Subcutaneous abdominal adipose tissue (tissue), 5 donors: ENCODE results near the gene CFAP57.

Source experiments
- H3K27ac ChIP-seq: one replicate; pipeline ENCODE4 v1.7.0; 2013; ENCODE audit warnings: low read depth, mild to moderate bottlenecking, inconsistent platforms, low read length, moderate library complexity
- H3K27me3 ChIP-seq, 5 donors: one replicate each; pipeline ENCODE4 v1.7.0; 2013; ENCODE audit warnings: low read length in 5 of 5, inconsistent platforms in 1 of 5; ENCODE audit not compliant: control insufficient read depth in 5 of 5, insufficient read depth in 4 of 5
- H3K36me3 ChIP-seq, 5 donors: one replicate each; pipeline ENCODE4 v1.7.0; 2013; ENCODE audit warnings: low read length in 5 of 5; ENCODE audit not compliant: control insufficient read depth in 5 of 5, insufficient read depth in 5 of 5
- H3K4me1 ChIP-seq, 5 donors: one replicate each; pipeline ENCODE4 v1.7.0; 2013; ENCODE audit warnings: low read length in 5 of 5, mild to moderate bottlenecking in 3 of 5, moderate library complexity in 1 of 5; ENCODE audit not compliant: control insufficient read depth in 5 of 5, insufficient read depth in 5 of 5
- H3K4me3 ChIP-seq, 5 donors: one replicate each; pipeline ENCODE4 v1.7.0; 2013; ENCODE audit warnings: low read length in 5 of 5, low read depth in 1 of 5
- H3K9ac ChIP-seq, 5 donors: one replicate each; pipeline ENCODE4 v1.7.0; 2013; ENCODE audit warnings: low read length in 5 of 5, mild to moderate bottlenecking in 4 of 5, moderate library complexity in 3 of 5
- H3K9me3 ChIP-seq, 5 donors: one replicate each; pipeline ENCODE4 v1.7.0; 2013; ENCODE audit warnings: low read length in 5 of 5; ENCODE audit not compliant: control insufficient read depth in 5 of 5
- donor health status: healthy.
- donor health status: healthy.
- donor health status: healthy.
- donor health status: healthy.
- donor health status: healthy.

Gene CFAP57

GRCh38 chr1:43140010-43140409 is 32.1 kb upstream of the CFAP57 start:
- Histone ChIP-seq H3K27ac (no peak overlapping the region), H3K36me3 (no peaks in the 10 kb centered on the region), H3K4me3 (no peak overlapping the region), H3K4me1 (no peaks in the 10 kb centered on the region), H3K27me3 (peaks cover 4 to 12% (median 5%) of the 10 kb centered on the region in 5 donors), H3K9ac (no peak overlapping the region), H3K9me3 (peaks cover 0 to 5% (median 0%) of the 10 kb centered on the region in 5 donors)

GRCh38 chr1:43140583-43140982 is 31.5 kb upstream of the CFAP57 start:
- H3K9ac ChIP-seq = no peak overlapping the region
- H3K9me3 ChIP-seq = peaks cover 0 to 5% (median 0%) of the 10 kb centered on the region in 5 donors
- no peaks in the 10 kb centered on the region for H3K4me1 ChIP-seq
- H3K27me3 ChIP-seq = peaks cover 4 to 17% (median 6%) of the 10 kb centered on the region in 5 donors
- no peak overlapping the region for H3K4me3 ChIP-seq
- H3K27ac ChIP-seq = no peak overlapping the region
- no peaks in the 10 kb centered on the region for H3K36me3 ChIP-seq

GRCh38 chr1:43143441-43143888 is 28.7 kb upstream of the CFAP57 start:
- H3K9me3 ChIP-seq = peaks cover 0 to 5% (median 0%) of the 10 kb centered on the region in 5 donors
- H3K4me1 ChIP-seq = peaks cover 0 to 10% (median 8%) of the 10 kb centered on the region in 5 donors
- H3K4me3 ChIP-seq = no peak overlapping the region
- H3K9ac ChIP-seq = no peak overlapping the region
- H3K36me3 ChIP-seq = no peaks in the 10 kb centered on the region
- no peak overlapping the region for H3K27ac ChIP-seq
- peaks cover 4 to 20% (median 6%) of the 10 kb centered on the region in 5 donors for H3K27me3 ChIP-seq

GRCh38 chr1:43144237-43144636 is 27.9 kb upstream of the CFAP57 start:
- Histone ChIP-seq H3K4me3 (no peak overlapping the region), H3K9me3 (peaks cover 0 to 5% (median 0%) of the 10 kb centered on the region in 5 donors), H3K27me3 (peaks cover 4 to 20% (median 6%) of the 10 kb centered on the region in 5 donors), H3K27ac (no peak overlapping the region), H3K4me1 (peaks cover 0 to 10% (median 8%) of the 10 kb centered on the region in 5 donors), H3K36me3 (no peaks in the 10 kb centered on the region), H3K9ac (no peak overlapping the region)

GRCh38 chr1:43147625-43148327 is 24.4 kb upstream of the CFAP57 start:
- H3K9ac ChIP-seq = peak overlapping the region in 1 of 5 donors; percentile 48
- H3K4me3 ChIP-seq = peak overlapping the region; percentile 48 to 66 (median 58)
- no peaks in the 10 kb centered on the region for H3K9me3 ChIP-seq
- peaks cover 0 to 10% (median 8%) of the 10 kb centered on the region in 5 donors for H3K4me1 ChIP-seq
- no peak overlapping the region for H3K27ac ChIP-seq
- H3K36me3 ChIP-seq = no peaks in the 10 kb centered on the region
- H3K27me3 ChIP-seq = peaks cover 6 to 31% (median 15%) of the 10 kb centered on the region in 5 donors

GRCh38 chr1:43149889-43150288 is 22.2 kb upstream of the CFAP57 start:
- Histone ChIP-seq H3K27me3 (peaks cover 2 to 25% (median 11%) of the 10 kb centered on the region in 5 donors), H3K4me3 (no peak overlapping the region), H3K9me3 (no peaks in the 10 kb centered on the region), H3K27ac (no peak overlapping the region), H3K9ac (no peak overlapping the region), H3K4me1 (peaks cover 0 to 10% (median 8%) of the 10 kb centered on the region in 5 donors), H3K36me3 (no peaks in the 10 kb centered on the region)

- no peaks in the 10 kb centered on the region for H3K36me3 ChIP-seq
- H3K27ac ChIP-seq = no peak overlapping the region
- H3K27me3 ChIP-seq = peaks cover 0 to 26% (median 9%) of the 10 kb centered on the region in 5 donors
- no peaks in the 10 kb centered on the region for H3K9me3 ChIP-seq
- H3K4me3 ChIP-seq = no peak overlapping the region
- H3K9ac ChIP-seq = no peak overlapping the region
- peaks cover 0 to 4% (median 1%) of the 10 kb centered on the region in 5 donors for H3K4me1 ChIP-seq
Measured at GRCh38 chr1:43152866-43153265, 19.3 kb upstream of the CFAP57 start.

- Histone ChIP-seq H3K27me3 (peaks cover 0 to 23% (median 9%) of the 10 kb centered on the region in 5 donors), H3K9ac (no peak overlapping the region)
Measured at GRCh38 chr1:43153443-43153842, 18.7 kb upstream of the CFAP57 start.

GRCh38 chr1:43156026-43156425 is 16.1 kb upstream of the CFAP57 start:
- Histone ChIP-seq H3K9me3 (no peaks in the 10 kb centered on the region), H3K27ac (no peak overlapping the region), H3K4me1 (no peaks in the 10 kb centered on the region), H3K36me3 (no peaks in the 10 kb centered on the region), H3K4me3 (no peak overlapping the region), H3K9ac (no peak overlapping the region), H3K27me3 (peaks cover 0 to 14% (median 4%) of the 10 kb centered on the region in 5 donors)

More at GRCh38 chr1:43153443-43153842, 18.7 kb upstream of the CFAP57 start:
- Histone ChIP-seq H3K4me1 (no peaks in the 10 kb centered on the region), H3K4me3 (no peak overlapping the region), H3K9me3 (no peaks in the 10 kb centered on the region), H3K27ac (no peak overlapping the region), H3K36me3 (no peaks in the 10 kb centered on the region)

GRCh38 chr1:43165162-43165561 is 7.0 kb upstream of the CFAP57 start:
- Histone ChIP-seq H3K36me3 (peaks cover 36 to 65% (median 58%) of the 10 kb centered on the region in 5 donors), H3K4me3 (no peak overlapping the region), H3K9ac (no peak overlapping the region), H3K27me3 (no peaks in the 10 kb centered on the region), H3K27ac (no peak overlapping the region), H3K4me1 (no peaks in the 10 kb centered on the region), H3K9me3 (no peaks in the 10 kb centered on the region)
